ENCODE measurements around the gene SMR3B.

GRCh38 chr4:70380578-70380977, 2.4 kb upstream of the SMR3B start:
- TF ChIP-seq CTCF (IDR thresholded peaks at IDR 0.05) (no peak), EZH2 (IDR thresholded peaks at IDR 0.05; ENCODE audit: borderline replicate concordance, insufficient read depth, low read depth, low read length, poor library complexity, severe bottlenecking) (no peak)

All from B cell (primary cell).